ENCODE results near the gene LDB2.

GRCh38 chr4:16843831-16844508, 54.5 kb downstream of the LDB2 start:
- TF ChIP-seq POLR2A (IDR thresholded peaks at IDR 0.05) = no peak
- no peak for TF ChIP-seq CTCF (IDR thresholded peaks at IDR 0.05)
